NCI-H446 (cell line): ENCODE measurements around the gene H2BK1.

ENCODE experiments used
- DNase-seq, 2 experiments: peaks; one replicate each; lab custom pipeline; 2025; lab: John Stamatoyannopoulos, UW

Gene H2BK1

DNA sequence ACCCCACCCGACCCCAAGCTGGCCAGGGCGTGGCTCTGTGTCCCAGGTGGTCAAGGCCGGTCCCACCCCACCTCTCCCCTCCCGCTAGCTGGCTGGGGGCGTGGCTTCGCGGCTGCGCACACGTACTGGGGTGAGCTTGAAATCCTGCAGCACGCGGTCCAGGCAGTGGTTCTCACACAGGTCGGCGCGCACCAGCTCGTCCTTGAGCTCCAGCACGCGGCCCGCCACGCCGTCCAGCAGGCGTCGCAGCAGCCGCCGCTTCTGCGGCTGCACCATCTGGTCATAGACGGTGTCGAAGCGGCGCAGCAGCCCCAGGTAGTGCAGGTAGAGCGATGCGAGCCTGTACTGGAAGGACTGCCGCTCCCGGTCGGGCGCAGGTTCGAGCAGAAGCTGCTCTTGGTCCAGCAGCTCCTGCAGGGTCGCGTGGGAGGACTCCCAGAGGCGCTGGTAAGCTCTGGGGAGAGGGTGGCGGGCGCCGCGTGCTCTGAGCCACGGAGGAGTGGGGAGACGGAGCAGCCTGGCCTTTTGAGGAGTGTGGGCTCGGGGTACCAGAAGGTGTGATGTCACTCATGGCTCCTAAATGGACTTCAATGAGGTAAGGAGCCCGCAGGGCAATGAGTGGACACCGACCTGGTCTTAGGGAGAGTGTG lies 5.8 kb downstream of the H2BK1 start:
- DNase-seq: no peak

DNA sequence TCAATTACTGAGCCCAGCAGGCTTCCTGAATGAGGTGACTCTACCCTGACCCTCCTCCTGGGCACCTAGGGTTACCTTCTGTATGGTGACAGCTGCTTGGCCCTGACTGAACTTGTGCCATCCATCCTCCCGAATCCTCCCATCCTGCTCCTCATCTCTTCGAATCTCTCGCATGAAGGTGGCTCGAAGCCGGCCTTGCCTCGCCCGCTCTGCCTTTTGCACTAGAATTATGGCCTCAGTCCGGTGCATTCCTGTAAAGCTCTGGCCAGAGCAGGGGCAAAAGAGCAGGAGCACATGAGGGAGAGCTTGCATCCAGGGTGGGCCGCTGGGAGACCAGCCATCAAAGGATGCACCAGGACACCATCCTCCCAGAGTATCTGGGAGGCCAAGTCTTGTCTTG lies 7.5 kb downstream of the H2BK1 start:
- no peak for DNase-seq

DNA sequence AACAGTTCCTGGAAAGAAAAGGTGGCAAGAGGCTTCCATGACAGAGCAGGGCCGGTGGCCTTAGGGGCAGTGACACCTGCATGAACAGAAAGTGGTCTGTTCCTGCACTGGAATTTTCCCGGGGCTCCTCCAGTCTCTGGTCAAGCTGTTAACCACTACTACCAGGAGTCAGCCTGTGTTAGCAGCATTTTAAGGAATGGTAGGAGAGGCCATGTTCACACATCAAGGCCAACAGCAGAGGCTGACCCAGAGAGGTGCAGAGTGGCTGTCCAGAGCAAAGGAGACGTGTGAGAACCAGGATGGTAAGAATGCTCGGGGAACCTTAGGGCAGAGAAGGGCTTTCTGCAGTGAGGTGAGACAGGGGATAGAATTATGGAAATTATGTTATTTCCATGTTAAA lies 8.5 kb downstream of the H2BK1 start:
- no peak for DNase-seq

DNA sequence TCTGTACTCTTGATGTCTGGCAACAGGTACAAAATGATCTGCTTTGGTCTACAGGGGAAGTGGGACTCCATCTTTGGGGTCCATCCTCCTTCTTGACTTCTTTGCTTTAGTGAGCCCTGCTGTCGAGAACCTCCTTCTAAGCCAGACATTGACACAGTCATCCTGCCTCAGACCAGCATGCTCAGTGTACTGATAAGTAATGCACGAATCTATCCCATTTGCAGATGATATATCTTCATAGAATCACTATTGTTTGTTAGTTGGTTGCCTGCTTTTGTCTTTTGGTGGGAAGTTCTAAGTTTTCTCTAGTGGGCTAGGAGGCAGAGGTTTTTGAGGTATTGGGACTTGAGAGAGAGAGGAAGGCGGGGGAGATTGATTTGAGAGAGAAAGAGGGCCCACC lies 8.9 kb downstream of the H2BK1 start:
- no peak for DNase-seq

DNA sequence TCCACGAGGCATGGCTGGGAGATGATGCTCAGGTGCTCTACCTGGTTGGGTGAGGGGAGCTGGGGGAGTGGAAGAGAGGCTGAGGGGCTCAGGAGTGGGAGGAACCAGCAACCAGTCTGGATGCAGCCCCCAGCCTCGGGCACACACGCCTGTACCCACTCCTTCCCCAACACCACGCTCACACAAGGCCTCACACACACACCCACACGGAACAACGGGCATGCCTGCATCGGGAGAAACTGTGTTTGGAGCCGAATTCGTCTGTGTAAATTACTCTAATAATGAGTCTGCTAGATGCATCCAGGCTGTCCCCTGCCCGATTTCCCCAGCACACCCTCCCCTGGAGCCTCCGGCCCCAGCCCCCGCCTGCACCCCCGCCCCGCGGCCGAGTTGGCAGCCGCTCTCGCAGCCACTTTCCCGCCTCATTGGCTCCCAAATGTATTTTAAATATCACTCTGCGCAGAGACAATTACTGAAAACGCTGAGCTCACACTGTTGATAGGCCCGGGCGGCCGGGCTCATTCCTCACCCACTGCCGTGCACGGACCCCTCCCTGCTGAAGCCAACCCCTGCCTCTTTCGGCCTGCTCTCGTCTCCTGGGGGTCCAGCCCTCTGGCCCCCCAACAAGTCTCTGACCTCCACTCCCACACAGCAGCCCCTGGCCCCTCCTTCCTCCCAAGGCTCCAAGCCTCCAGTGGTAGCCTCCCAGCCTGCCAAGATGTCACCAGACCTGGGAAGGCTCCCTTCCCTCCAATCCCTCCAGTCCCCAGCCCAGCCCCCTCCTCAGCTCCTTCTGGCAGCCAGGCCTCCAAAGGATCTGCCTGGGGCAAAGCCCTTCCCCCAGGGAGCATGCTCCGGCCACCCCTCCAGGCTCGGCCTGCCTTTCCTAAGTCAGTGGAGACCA lies 11.1 kb downstream of the H2BK1 start:
- DNase-seq: peak in 1 of 2 experiments; percentile 65

DNA sequence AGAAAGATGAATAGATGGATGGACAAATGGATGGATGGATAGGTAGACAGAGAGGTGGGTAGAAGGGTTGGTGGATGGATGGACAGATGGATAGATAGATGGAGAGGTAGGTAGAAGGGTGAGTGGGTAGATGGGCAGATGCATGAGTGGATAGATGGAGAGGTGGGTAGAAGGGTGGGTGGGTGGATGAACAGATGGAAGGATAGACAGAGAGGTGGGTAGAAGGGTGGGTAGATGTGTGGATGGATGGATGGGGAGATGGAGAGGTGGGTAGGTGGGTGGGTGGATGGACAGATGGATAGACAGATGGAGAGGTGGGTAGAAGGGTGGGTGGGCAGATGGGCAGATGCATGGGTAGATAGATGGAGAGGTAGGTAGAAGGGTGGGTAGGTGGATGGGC lies 12.4 kb downstream of the H2BK1 start:
- DNase-seq: no peak

DNA sequence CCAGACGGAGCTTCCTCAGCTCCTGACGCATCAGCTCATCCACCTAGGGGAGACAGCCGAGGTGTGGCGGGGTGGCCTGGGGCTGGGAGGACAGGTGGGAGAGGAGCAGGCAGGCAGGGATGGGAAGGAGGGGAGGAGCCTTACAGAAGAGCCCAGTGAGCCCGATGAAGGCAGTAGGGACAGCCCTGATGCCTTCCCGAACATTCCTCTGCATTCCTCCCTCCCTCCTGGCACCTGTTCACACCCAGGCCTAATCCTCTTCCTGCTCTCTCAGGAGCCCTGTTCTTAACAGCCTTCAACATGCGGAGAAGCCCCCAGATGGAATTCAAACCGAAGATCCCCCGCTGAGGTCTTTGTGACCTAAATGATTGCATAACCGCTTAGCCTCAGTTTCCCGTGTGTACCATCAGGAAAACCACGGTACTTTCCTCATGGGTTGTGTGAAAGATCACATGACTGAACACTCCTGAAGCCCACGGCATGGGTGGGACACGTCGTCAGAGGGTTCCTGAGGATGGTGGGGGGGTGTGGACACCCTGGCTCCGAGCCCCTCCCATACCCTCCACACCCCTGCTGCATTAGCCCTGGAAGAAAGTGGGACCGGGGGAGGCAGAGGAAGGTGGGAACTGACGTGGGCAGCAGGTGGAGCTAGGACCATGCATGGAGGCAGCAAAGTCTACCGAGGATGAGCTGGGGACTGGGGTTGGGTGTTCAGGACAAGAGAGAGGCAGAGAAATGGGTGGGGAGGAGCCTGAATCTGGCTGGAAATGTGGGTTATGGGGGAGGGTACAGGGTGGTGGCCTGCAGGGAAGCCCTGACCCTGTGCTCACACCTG lies 14.5 kb downstream of the H2BK1 start:
- no peak for DNase-seq

DNA sequence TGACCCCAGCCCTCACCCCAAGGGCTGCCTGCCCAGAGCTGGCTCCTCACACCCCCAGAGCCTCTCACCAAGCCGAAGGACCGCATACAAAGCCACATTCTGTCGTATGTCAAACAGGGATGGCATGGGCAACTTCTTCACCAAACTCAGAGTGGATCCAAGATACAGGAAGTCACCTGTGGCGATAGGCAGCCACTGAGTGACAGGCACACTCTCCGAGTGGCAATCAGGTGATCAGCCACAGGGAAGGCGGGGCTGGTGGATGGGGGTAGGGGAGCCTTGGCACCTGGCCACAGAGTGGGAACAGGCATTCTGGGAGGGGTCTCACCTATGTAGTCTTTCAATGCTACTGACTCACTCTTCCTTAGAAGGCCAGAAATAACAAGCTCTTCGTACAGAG lies 16.1 kb downstream of the H2BK1 start:
- DNase-seq: no peak

DNA sequence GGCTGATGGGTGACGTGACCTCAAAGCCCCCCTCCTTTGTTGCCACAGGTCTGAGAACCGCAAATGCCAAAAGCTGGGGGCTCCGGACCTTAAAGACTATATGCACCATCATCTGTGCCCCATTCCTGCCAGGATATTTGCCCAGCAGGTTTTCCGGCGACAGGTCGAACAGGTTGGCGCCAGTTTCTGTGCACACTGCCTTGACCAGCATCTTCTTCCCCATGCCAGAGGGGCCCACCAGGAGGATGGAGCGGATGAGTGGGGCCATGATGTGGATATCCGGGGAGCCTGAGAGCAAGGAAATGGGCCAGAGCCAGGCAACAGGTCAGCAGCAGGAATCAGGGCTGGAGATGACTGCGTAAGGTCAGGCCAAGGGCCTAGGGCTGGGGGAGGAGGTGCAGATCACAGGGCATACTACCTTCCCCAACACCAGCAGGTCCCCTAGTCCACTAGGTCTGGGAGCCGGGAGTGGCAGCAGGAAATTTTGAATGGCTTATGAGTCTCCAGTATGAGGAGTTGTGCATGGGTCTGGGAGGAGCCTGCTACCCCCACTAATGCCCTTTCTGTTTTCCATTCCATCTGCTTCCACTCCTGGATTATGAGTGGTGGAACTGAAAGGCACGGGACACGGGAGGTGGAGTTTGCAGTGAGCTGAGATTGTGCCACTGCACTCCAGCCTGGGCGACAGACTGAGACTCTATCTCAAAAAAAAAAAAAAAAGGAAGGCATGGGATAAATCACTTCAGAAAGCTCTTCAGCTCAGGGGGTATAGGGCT lies 16.9 kb downstream of the H2BK1 start:
- no peak for DNase-seq

DNA sequence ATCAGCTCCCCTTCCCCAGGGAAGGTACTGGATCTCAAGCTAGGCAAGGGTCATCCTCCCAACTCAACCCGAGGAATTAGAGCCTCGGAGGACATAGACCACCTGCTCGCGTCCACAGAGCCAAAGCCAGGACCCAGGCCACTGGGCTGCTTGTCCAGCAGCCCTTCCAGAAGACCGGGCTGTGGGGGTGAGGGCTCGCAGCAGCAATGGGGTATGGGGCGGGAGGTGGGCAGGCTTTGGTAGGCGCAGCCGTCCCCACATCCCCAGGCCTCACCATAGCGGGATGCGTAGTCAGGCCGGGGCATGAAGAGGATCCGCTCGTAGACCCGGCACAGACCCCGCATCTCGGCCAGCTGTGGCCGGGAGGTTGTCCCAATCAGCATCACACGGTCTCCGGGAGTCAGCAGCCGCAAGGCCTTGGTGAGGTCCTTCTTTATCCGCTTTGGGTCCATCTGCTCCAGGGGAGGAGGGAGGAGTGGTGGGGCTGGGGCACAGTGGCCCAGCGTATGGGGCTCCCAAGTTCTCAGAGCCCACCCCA lies 18.2 kb downstream of the H2BK1 start:
- DNase-seq: no peak

DNA sequence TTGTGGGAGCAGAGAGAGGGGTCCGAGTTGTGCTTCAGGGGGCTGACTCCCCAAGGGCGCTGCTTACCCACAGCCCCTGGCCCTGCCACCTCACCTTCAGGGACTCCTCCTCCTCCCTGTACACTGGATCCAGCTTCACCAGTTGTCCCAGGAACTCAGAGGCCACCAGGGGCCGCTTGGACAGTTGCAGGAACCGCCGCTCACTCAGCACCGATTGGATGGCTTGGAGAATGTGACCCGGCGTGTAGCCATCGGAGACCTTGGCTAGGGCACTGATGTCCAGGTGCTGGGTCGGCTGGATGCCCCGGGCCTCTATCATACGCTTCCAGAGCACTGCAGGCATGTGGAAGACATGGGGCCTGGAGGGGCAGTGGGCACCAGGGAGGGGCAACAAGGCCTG lies 18.7 kb downstream of the H2BK1 start:
- DNase-seq: no peak

DNA sequence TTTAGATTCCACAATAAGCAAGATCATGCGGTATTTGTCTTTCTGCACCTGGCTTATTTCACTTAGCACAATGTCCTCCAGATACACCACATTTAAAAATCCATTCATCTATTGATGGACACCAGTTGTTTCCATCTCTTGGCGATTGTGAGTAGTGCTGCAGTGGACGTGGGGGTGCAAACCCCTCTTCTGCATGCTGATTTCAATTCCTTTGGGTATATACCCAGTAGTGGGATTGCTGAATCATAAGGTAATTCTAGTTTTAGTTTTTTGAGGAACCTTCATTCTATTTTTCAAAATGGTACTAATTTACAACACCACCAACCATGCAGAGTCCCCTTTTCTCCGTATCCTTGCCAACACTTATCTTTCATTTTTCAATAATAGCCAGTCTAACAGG lies 21.2 kb downstream of the H2BK1 start:
- DNase-seq: no peak

DNA sequence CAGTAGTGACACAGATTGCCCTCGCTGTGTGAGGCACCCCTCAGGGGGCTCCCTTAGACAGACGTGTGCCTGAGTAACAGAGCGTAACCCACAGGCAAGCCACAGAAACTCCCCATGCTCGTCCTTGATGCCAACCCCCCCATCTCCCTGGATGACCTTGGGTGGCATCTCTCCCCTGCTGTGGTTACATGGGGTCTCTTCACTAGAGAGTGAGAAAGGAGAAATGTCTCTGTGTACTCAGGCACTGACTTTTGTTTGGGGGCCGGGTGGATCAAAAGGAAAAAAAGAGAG lies 22.1 kb downstream of the H2BK1 start:
- no peak for DNase-seq

DNA sequence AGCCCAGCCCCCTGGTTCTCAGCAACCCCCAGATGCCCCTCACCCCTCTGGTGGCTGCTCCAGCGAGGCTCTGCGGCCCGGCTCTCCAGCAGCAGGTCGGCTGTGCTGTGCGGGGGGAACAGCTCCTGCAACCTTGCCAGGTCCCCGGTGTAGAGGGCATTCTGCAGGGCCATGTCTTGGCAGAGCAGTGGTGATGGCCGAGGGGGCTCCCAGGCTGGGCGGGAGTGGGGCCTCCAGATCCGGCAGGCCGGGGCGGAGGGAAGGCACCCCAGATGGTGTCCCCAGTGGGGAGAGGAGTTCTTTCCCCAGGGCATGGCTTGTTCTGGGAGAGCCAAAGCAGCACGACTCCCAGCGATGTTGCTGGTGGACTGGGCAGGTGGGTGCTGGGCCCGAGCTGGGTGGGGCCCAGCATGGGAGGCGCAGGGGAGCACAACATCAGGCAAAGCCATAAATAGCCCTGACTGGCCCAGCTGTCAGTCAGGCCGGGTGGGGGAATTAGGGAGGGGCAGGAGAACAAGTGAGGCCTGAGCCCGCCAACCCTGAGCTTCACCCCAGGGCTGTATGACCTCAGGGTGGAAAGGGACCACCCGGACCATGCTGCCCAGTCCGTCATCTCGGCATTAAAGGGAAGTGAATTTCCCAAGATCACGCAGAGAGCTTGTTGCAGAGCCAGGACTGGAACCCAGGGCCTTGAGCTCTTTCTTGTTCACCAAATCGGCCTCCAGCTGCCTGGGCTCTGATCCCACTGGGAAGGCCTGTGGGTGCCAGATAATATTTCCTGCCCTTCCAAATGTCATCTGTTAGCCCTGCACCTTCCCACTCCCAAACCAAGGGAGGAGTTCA lies 22.7 kb downstream of the H2BK1 start:
- no peak for DNase-seq

DNA sequence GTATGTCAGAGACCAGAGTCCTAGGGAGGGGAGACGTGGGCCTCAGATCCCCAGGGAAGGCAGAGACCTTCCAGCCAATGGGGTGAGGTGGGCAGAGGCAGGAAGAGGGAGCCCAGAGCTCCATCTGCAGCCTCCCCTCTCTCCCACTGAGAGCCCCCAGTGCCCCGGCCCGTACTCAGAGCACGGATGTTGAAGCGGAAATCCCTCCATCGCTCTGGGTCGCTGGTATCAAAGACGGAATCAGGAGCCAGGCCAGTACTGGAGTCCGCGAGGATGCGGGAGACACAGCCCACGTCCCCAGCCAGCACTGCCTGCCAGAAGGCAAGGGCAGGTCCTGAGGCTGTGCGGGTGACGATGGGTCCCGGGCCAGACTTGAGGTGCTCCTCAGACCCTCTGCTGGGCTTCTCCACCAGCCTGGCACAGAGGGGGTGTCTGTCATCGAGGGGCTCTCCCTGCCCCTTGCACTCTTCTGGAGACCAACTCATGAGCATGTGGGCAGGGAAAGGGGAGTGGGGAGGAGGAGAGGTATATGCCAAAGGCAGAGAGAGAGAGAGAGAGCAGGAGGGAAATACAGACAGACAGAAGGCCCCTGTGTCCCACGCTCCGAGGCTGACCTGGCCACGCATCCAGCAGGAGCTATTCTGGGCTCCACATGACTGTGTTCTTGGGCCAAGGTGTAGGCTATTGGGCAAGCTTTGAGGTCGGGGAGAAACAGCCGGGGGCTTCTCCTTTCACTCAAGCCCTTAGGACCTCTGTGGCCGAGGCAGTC lies 23.5 kb downstream of the H2BK1 start, which contains the start of gene ASB10:
Gene ASB10 (minus strand): TSS at position 611 of the 769 bp plus-strand sequence. CDS start 120 bp downstream, at position 491.
- DNase-seq: no peak

DNA sequence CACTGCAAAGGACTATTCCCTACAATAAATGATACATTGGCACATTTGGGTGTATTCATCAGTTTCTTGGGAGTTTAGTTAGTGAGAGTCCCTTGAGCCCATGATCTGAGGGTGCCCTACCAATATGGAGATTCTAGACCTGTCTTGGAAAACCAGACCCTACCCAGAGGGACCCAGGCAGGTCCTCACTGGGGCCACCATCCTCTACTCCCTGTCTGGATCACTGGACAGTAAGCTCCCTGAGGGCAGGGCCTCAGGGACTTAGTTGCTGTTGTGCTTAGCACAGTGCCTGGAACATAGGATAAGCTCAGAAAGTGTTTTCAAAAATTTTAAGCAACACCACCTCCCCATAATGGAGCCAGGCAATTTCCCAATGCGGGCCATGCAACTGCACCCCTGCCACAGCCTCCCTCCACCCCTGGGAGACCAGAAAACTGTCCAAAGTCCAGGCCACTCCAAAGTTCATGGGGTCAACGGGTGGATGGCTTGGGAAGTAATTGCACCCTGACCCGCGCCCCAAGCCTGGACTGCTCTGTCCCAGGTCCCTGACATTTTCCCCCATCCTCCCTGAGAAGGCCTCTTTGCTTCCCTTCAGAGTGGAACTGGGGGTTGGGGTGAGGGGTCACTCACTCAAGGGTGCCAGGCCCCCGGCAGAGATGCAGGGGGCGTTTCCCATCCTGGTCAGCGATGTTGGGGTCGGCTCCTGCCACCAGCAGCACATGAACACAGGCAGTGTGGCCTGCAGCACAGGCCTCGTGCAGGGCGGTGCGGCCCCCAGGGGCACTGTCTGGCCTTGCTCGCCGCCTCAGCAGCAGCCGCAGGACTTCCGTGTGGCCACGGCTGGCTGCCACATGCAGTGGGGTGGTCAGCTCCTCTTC lies 24.3 kb downstream of the H2BK1 start:
- DNase-seq: no peak

DNA sequence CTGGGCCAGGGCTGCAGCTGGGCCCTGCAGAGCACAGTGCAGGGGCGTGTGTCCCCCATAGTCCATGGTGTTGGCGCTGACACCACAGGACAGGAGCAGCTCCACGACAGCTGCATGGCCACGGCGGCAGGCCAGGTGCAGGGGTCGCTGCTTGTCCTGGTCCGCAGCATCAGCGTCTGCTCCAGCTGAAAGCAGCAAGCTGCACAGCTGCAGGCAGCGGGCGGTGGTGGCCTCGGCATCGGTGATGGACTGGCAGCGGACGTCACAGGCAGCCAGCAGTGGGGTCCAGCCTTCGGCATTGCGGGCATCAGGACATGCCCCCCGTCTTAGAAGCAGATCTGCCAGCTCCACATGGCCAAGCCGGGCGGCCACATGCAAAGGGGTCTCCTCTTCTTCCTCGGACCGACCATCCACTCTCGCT lies 29.3 kb downstream of the H2BK1 start:
- DNase-seq: no peak

DNA sequence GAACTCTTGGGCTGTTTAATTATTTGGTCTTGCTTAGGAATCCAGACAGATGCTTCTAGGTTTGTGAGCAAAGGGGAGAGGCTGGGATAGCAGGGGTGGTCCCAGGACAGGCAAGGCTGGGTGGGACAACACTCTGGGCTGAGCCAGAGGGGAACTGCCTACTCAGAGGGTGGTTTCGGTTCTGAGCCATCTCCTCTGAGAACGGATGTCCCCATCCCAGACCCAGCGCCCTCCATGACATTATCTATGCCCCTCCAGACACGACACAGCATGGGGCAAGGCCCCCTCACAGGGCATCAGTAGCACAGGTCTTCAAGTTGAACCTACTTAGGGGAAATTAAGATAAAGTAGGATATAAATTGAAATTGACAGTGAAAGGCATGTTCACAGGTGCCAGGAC lies 30.3 kb downstream of the H2BK1 start:
- no peak for DNase-seq

DNA sequence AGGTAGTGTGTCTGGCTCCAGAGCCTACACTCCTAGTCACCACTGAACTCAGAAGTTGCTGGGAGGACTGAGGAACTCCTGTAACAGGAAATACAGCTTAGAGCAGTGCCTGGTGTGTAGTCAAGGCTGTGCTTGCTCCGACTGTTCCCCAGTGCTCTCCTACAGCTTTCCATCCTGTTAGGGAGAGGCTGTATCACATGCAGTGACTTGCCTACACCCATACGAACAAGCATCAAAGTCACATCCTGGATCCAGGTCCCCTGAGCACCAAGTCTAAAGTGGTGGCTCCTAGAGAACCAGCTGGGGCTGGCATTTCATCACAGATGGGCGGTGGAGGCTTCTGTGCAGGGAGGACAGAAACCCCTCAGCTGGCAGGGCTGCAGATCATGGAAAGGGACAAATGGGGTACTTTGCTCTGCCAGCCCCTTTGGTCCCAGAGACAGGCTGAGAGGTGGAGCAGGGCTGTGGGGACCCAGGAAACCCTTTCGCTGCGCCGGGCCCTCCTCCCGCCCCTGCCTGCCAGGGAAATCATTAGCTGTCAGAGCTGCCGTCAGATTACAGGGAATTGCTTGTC lies 30.9 kb downstream of the H2BK1 start:
- no peak for DNase-seq
